T-helper 22 cell (primary cell): ENCODE data around the gene MOV10L1.
"Not testable (repeated sequence)": the region's sequence is repeated elsewhere in the genome, so short reads cannot be mapped to it uniquely, and the experiment has no call there.

Source experiments
- DNase-seq: peaks from one replicate; pipeline ENCODE4 v3.0.0-alpha.2; 2020; ENCODE audit warnings: low read depth

Gene MOV10L1

DNA sequence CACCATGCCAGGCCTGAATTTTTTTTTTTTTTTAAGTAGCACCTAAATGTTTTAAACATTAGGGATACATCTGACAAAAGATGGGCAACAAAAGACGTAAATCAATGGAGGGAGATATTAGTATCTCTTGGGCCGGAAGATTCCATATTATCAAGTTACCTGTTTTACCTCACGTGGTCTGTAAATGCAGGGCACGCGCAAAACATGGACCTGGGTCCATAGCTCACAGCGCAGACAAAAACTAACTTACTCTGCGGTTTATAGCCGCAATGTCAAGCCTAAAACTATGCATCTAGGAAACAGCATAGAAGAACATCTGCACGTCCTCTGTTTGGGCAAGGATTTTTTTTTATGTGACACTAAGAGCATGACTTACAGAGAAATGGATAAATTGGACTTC lies 49.2 kb downstream of the MOV10L1 start:
- no peak for DNase-seq

DNA sequence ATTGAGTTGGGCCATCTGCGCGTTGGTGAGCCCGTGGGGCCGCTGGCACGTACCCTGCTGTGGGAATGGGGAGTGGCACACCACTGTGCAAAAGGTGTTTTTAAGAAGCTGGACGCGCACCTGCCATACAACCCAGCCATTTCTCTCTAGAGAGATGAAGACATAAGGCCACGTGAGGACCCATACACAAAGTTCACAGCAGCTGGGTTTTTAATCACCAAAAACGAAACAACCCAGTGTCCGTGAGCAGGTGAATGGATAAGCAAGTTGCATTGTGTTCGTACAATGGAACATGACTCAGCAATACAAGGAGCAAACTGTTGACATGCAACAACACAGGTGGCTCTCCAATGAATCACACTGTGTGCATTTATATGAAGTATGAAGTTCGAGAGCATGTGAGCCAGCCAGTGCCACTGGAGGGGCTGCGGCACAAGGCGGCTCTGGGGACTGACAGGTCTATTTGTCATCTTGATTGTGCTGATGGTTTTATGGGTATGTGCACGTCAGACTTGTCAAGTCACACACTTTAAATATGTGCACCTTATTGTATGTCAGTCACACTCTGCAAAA lies 50.1 kb downstream of the MOV10L1 start:
- DNase-seq: no peak

DNA sequence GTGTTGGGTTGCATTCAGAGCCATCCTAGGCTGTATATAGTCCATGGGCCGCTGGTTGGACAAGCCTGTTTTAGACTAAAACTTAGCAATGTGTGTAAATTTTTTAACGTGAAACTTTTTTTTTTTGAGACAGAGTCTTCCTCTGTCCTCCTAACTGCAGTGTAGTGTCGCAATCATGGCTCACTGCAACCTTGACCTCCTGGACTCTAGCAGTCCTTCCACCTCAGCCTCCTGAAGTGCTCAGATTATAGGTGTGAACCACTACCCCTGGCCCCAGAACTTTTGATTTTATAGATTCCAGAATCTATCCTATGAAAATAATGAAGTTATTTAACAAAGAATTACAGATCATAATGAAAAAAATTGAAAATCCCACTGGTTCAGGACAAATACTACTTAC lies 50.8 kb downstream of the MOV10L1 start:
- DNase-seq: no peak

- no peak for DNase-seq
Observed at GRCh38 chr22:50141462-50141861, 51.7 kb downstream of the MOV10L1 start.

GRCh38 chr22:50141891-50142363 lies 52.1 kb downstream of the MOV10L1 start:
- no peak for DNase-seq

GRCh38 chr22:50143096-50143495 lies 53.3 kb downstream of the MOV10L1 start:
- no peak for DNase-seq

DNA sequence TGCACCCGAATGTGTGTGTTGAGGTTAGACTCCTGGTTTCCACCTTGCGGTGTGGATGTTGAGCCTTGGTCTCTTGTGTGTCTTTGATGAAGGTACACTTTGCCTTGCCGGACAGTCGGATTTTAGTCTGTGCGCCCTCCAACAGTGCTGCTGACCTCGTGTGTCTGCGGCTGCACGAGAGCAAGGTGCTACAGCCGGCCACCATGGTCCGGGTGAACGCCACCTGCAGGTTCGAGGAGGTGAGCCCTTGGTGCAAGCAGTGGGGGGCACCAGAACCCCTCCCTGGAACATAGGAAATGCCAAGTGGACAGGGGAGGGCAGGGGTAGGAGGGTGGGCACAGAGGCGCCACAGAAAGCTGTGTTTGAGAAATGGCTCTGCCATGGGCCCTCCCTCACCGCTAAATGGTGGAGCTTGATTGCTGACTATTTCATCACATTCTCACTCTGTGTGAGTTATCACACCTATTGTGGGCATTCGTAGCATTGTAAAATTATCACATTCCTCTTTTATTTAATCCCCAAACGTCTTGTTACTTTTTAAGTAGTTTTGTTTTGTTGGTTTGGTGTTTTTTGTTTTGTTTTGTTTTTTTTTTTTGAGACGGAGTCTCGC lies 54.3 kb downstream of the MOV10L1 start:
- DNase-seq: no peak

- no peak for DNase-seq
Observed at GRCh38 chr22:50145721-50146438, 56.1 kb downstream of the MOV10L1 start.

DNA sequence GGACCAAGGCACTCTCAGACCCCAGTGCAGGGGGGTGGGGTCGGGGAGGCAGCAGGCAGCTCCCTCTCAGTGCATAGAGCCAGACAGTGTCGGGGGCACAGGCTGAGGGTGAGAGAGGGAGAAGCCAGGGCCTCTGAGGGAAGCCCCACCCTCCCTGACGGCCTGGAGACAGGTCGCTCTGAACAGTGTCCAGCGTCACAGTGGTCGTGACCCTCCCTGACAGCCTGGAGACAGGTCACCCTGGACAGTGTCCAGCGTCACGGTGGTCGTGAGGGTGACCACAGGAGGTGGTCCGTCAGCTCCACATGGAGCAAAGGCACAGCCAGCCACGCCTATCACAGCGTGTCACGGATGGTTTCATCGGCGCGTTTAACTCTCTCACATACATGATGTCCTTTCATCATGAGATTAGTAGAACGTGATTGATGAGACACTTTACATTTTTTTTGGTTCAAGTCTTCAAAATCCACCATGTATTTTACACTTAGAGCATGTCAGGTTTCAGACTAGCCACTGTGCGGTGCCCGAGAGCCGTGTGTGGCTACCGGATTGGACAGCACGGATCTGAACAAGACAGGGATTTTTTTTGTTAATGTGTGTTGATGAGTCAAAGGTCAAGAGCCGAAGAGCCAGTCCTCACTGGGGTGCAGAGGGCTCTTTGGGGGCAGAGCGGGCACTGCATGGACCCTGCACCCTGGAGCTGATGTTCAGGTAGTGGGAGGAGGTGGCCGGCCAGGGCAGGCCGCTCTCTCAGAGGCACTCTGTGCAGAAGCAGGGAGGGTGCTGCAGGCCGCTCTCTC lies 56.8 kb downstream of the MOV10L1 start:
- DNase-seq: no peak

DNA sequence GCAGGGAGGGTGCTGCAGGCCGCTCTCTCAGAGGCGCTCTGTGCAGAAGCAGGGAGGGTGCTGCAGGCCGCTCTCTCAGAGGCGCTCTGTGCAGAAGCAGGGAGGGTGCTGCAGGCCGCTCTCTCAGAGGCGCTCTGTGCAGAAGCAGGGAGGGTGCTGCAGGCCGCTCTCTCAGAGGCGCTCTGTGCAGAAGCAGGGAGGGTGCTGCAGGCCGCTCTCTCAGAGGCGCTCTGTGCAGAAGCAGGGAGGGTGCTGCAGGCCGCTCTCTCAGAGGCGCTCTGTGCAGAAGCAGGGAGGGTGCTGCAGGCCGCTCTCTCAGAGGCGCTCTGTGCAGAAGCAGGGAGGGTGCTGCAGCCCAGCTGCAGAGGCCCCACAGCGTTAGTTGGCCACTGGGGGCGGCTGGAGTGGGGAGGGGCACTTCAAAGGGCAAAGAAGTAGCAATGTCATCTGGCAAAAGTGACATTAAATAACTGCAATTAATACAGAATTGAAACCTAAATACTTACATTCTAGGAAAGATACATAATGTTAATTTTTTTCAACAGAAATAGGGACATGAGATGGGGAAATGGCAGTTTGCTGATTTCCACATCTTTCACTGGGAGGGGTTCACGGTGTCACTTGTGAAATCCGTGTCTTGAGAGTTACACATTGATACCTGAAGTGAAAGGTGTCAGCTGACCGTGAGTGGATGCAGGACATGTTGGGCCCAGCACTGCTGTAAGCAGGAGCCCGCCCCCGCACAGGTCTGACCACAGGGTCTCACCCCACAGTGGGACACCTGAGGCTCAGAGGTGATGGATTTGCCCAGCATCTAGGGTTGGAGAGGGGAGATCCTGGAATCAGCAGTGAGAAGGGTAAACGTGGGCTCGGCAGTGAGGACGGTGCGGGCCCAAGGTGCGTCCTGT lies 57.7 kb downstream of the MOV10L1 start:
- DNase-seq: not testable (repeated sequence)

GRCh38 chr22:50148166-50148500 lies 58.3 kb downstream of the MOV10L1 start:
- DNase-seq: no peak

GRCh38 chr22:50148991-50149721 lies 59.4 kb downstream of the MOV10L1 start:
- peak; percentile 44 for DNase-seq

GRCh38 chr22:50150161-50151129 lies 60.6 kb downstream of the MOV10L1 start:
- DNase-seq: no peak

DNA sequence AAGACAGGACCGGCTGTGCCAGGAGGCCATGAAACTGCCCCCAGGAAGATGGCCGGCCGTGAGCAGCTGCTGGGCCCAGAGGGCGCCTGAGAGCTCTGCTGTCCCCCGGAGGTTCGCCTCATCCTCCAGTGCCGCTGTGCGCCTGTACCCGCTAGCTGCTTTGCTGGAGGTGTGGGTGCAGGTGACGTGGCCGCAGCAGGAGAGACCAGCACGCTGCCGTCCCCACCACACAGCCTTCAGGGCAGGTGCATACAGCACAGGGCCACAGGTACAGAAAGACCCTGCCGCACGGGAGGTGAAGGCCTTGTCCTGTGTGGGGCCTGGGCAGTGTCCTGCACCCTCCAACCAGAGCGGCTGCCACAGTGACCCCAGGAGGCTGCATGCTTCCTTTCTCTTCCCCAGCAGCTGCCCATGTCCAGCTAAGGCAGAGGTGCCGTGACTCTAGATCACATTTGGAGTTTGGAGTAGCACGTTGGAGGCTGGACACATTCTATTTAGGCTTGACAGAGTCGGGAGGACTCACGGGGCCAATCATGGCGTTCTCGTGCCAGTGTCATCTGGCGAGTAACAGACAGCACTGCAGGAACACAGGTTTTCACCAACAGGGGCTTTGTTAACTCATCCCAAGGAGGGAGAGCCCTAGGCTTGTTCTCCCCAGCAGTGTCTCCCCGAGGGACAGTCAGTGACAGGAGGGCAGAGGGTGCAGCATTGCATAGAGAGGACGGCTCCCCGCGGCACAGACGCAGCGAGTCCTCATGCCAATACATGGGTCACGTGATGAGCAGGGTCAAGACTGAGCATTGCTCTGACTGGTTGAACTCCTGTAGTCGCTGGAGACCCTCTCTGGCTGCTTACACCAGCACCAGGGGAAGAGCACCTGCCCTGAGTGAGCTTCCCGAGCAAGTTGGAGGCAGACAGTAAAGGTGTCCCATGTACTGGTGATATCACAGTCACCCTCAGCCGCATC lies 62.0 kb downstream of the MOV10L1 start:
- DNase-seq: no peak

GRCh38 chr22:50153056-50153755 lies 63.4 kb downstream of the MOV10L1 start:
- DNase-seq: no peak

DNA sequence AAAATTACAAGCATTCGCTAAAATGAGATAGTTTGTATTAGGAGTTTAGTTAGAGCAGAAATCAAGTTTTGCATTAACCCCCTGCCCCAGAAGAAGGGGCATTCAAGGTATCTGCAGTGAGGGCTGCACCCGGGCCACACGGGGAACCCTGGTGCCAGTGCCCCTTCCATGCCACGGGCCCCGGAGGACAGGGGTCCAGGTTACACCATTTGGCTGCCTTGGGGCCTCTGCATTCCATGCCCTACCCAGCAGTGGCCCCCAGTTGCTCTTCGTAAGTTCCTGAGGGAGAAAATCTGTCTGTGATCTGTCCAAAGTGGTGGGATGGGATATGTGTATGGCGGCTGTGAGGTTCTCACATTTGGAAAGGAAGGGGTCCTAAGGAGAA lies 63.9 kb downstream of the MOV10L1 start:
- no peak for DNase-seq

GRCh38 chr22:50157709-50158375 lies 68.0 kb downstream of the MOV10L1 start:
- DNase-seq: no peak
